HUES6 (cell line): ENCODE data around the gene EMP1.

Experiments
- H3K27ac ChIP-seq: 2 replicates; pipeline ENCODE4 v1.7.0; 2013; ENCODE audit warnings: low read depth, mild to moderate bottlenecking, low read length, inconsistent platforms
- H3K27me3 ChIP-seq: 2 replicates; pipeline ENCODE4 v1.6.1; 2013; ENCODE audit warnings: low read length; ENCODE audit not compliant: control insufficient read depth, insufficient read depth
- H3K36me3 ChIP-seq: 2 replicates; pipeline ENCODE4 v1.6.1; 2013; ENCODE audit warnings: low read length; ENCODE audit not compliant: control insufficient read depth, insufficient read depth
- H3K4me1 ChIP-seq: 2 replicates; pipeline ENCODE4 v1.6.1; 2013; ENCODE audit warnings: low read length; ENCODE audit not compliant: control insufficient read depth, insufficient read depth
- H3K4me3 ChIP-seq: 2 replicates; pipeline ENCODE4 v1.5.1; 2013; ENCODE audit warnings: low read depth, low read length
- H3K9ac ChIP-seq: one replicate; pipeline ENCODE4 v1.6.1; 2013; ENCODE audit warnings: mild to moderate bottlenecking, low read length
- H3K9me3 ChIP-seq: 2 replicates; pipeline ENCODE4 v1.6.1; 2013; ENCODE audit warnings: low read depth, low read length; ENCODE audit not compliant: control insufficient read depth, insufficient read depth

EMP1 gene

GRCh38 chr12:13210236-13211190, 14.0 kb downstream of the EMP1 start:
- no peaks in the 10 kb centered on the region for H3K9me3 ChIP-seq
- no peak overlapping the region for H3K9ac ChIP-seq
- H3K4me1 ChIP-seq, result peaks cover 42% of the 10 kb centered on the region
- H3K27me3 ChIP-seq, result no peaks in the 10 kb centered on the region
- no peak overlapping the region for H3K4me3 ChIP-seq
- H3K36me3 ChIP-seq, result no peaks in the 10 kb centered on the region
- no peak overlapping the region for H3K27ac ChIP-seq

- H3K36me3 ChIP-seq, result no peaks in the 10 kb centered on the region
- H3K4me1 ChIP-seq, result peaks cover 34% of the 10 kb centered on the region
- H3K9ac ChIP-seq, result no peak overlapping the region
- no peak overlapping the region for H3K27ac ChIP-seq
- H3K27me3 ChIP-seq, result no peaks in the 10 kb centered on the region
- H3K4me3 ChIP-seq, result no peak overlapping the region
- no peaks in the 10 kb centered on the region for H3K9me3 ChIP-seq
Observed at GRCh38 chr12:13211191-13211858, 14.8 kb downstream of the EMP1 start.

GRCh38 chr12:13211859-13212664, 15.5 kb downstream of the EMP1 start:
- Histone ChIP-seq H3K4me3 (no peak overlapping the region), H3K4me1 (peaks cover 30% of the 10 kb centered on the region), H3K27ac (no peak overlapping the region), H3K9ac (no peak overlapping the region), H3K27me3 (no peaks in the 10 kb centered on the region), H3K36me3 (no peaks in the 10 kb centered on the region), H3K9me3 (no peaks in the 10 kb centered on the region)

GRCh38 chr12:13215056-13215455, 18.5 kb downstream of the EMP1 start:
- Histone ChIP-seq H3K36me3 (no peaks in the 10 kb centered on the region), H3K9ac (no peak overlapping the region), H3K4me3 (no peak overlapping the region), H3K27ac (no peak overlapping the region), H3K4me1 (peaks cover 16% of the 10 kb centered on the region), H3K27me3 (no peaks in the 10 kb centered on the region), H3K9me3 (peaks cover 15% of the 10 kb centered on the region)

- Histone ChIP-seq H3K27me3 (no peaks in the 10 kb centered on the region), H3K4me3 (no peak overlapping the region), H3K27ac (no peak overlapping the region), H3K4me1 (no peaks in the 10 kb centered on the region), H3K36me3 (no peaks in the 10 kb centered on the region), H3K9me3 (peaks cover 15% of the 10 kb centered on the region), H3K9ac (no peak overlapping the region)
Observed at GRCh38 chr12:13218641-13219040, 22.1 kb downstream of the EMP1 start.

- Histone ChIP-seq H3K9me3 (peaks cover 15% of the 10 kb centered on the region), H3K27me3 (no peaks in the 10 kb centered on the region), H3K27ac (no peak overlapping the region), H3K9ac (no peak overlapping the region), H3K36me3 (no peaks in the 10 kb centered on the region), H3K4me1 (no peaks in the 10 kb centered on the region), H3K4me3 (no peak overlapping the region)
Observed at GRCh38 chr12:13219320-13219719, 22.8 kb downstream of the EMP1 start.

GRCh38 chr12:13220838-13221237, 24.3 kb downstream of the EMP1 start:
- Histone ChIP-seq H3K27me3 (no peaks in the 10 kb centered on the region), H3K36me3 (no peaks in the 10 kb centered on the region), H3K9me3 (peaks cover 15% of the 10 kb centered on the region), H3K4me3 (no peak overlapping the region), H3K4me1 (no peaks in the 10 kb centered on the region), H3K27ac (no peak overlapping the region), H3K9ac (no peak overlapping the region)

- no peaks in the 10 kb centered on the region for H3K36me3 ChIP-seq
- no peaks in the 10 kb centered on the region for H3K27me3 ChIP-seq
- peaks cover 15% of the 10 kb centered on the region for H3K9me3 ChIP-seq
- no peak overlapping the region for H3K9ac ChIP-seq
- H3K4me1 ChIP-seq, result no peaks in the 10 kb centered on the region
- no peak overlapping the region for H3K4me3 ChIP-seq
- H3K27ac ChIP-seq, result no peak overlapping the region
Observed at GRCh38 chr12:13222076-13222475, 25.6 kb downstream of the EMP1 start.

- Histone ChIP-seq H3K9me3 (peaks cover 15% of the 10 kb centered on the region), H3K27ac (no peak overlapping the region), H3K9ac (no peak overlapping the region), H3K27me3 (no peaks in the 10 kb centered on the region), H3K36me3 (no peaks in the 10 kb centered on the region), H3K4me3 (no peak overlapping the region), H3K4me1 (no peaks in the 10 kb centered on the region)
Observed at GRCh38 chr12:13223179-13223804, 26.8 kb downstream of the EMP1 start.

- H3K4me1 ChIP-seq, result no peaks in the 10 kb centered on the region
- no peak overlapping the region for H3K27ac ChIP-seq
- H3K36me3 ChIP-seq, result no peaks in the 10 kb centered on the region
- peaks cover 9% of the 10 kb centered on the region for H3K9me3 ChIP-seq
- H3K27me3 ChIP-seq, result no peaks in the 10 kb centered on the region
- H3K9ac ChIP-seq, result no peak overlapping the region
- H3K4me3 ChIP-seq, result no peak overlapping the region
Observed at GRCh38 chr12:13223941-13224340, 27.4 kb downstream of the EMP1 start.
